ENCODE measurements around the gene THOC5.

THOC5 gene

DNA sequence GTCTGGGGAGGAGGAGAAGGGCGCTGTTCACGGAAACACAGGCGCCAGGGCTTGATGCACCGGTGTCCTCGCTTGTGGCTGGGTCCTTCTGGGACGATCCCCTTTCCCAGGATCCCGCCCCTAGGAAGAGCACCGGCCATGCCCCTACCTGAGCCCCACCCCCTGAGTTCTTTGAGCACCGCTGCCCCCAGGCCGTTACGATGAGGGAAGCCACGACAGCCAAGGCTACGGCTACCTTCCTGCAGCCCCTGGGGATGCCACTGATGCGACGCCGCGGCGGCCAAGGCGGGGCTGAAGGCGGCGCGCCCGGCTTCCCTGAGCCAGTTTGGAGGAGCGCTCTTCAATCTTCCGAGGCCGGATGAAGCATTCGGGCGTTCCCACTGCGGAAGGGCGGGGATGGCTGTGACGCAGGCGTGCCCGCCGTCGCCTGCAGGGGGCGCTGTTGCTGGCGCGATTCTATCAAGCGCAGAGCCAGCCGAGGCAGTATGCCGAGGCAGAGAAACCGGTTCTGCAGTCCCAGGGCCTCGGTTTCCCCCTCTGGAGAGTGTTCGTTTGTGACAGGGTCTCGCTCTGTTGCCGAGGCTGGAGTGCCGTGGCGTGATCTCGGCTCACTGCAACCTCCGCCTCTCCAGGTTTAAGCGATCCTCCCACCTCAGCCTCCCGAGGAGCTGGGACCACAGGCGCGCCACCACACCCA is 83.2 kb downstream of the THOC5 start:
- DNase-seq: peak; percentile 97

DNA sequence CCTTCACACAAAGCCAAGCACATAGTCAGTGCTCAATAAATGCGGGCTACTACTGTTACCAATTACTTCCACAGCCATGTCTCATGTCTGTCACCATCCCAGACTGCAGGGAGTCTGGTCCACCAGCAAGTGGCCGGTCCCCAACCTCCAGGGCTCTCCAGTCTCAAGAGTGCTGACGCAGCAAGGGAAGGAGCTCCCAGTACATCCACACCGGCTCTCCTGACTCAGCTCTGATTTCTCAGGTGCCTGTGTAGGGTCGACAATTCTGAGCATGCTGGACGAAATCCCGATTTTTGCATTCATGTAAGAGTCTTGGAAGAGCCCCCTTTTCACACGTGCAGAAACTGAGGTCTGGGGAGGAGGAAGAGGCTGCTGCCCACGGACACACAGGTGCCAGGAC is 83.8 kb downstream of the THOC5 start:
- DNase-seq: no peak

DNA sequence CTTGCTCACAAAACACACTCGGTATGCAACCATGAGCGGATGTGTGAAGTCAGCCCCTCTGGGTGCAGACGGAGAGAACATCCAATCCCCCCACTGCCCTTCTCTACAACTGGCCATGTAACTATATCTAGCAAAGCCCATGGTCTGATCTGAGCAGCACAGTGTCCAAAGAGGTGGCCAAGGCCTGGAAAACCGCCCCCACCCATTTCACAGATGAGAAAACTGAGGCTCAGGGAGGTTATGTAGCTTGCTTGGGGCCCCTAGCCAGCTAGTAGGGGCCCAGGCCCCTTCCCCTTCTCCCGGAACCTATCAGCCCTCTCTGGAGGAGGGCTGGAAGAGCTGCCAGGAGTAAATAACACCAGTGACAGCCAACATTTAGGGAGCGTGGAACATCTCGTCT is 89.0 kb downstream of the THOC5 start:
- DNase-seq: no peak

DNA sequence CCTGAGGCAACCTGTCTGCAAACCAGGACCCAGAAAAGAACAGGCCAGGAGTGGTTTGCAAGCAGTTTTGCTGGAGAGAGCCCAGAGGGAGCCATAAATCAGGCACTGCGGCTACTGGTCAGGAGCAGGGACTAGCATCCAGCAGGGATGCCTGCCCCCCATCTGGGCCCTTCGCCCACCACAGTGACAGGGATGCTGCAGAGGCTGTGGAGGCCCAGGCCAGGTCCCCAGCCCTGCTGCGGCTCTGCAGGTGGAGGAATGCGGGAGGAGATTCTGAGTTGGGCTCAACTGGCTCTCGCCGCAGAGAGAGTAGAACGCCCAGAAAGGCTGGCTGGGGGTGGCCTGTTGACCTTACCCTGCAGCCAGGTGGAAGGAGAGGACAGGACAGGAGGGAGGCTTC is 89.9 kb downstream of the THOC5 start:
- no peak for DNase-seq

DNA sequence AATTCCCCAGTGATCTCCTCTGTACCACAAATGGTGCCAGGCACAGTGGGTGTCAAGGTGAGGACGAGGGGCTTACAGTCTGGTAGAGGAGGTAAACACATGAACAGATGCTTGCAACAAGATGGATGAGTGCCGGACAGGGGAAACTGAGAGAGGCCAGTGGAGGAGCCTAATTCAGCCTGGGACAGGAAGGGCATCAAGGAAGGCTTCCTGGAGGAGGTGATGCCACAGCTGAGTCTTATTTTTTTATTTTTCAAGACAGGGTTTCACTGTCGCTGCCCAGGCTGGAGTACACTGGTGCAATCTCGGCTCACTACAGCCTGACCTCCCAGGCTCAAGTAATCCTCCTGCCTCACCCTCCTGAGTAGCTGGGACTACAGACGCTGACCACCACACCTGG is 92.3 kb downstream of the THOC5 start:
- DNase-seq: no peak

DNA sequence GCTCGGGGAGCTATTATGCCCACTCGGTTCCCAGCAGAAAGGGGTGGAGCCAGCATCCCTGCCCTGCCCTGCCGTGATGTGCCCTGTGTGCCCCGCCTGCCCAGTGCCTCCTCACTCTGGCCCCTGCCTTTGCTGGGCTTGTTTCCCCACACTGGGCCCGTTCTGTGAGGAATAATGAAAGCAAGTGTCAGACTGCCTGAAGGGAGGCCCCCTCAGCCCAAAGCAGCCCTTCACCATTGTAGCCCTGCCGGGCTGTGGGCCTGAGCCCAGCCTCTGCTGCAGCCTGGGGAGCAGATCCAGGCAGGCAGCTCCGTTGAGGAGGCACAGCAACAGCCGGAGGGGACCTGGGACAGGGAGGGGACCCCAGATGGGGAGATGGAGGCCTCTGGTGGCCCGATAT is 93.8 kb downstream of the THOC5 start:
- DNase-seq: no peak

DNA sequence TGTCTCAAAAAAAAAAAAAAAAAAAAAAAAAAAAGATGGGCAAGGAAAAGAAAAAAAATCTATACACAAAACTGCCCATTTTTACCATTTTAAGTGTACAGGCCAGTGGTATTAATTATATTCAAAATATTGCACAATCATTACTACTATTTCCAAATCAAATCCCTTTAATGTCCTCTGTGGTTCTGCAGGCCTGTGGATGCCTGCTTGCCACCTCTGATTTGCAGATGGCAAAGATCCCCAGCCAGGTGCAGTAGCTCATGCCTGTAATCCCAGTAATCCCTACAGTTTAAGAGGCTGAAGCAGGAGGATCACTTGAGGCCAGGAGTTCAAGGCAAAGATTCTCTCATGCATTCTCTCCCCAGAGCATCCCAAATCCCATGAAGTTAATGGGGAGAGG is 95.0 kb downstream of the THOC5 start:
- no peak for DNase-seq

DNA sequence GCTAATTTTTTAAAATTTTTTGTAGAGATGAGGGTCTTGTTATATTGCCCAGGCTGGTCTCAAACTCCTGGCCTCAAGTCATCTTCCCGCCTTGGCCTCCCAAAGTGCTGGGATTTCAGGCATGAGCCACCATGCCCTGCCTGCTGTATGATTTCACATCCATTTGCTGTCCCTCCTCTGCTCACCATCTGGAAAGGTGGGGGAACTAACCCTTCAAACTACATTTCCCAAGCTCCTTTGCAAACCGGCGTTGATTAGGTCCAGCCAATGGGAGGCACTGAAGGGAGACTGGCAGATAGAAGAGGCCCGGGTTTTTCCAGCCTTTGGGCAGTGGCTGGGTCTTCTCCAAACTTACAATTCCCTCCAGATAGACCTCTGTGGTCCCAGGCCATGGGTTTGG is 95.8 kb downstream of the THOC5 start:
- DNase-seq: no peak

DNA sequence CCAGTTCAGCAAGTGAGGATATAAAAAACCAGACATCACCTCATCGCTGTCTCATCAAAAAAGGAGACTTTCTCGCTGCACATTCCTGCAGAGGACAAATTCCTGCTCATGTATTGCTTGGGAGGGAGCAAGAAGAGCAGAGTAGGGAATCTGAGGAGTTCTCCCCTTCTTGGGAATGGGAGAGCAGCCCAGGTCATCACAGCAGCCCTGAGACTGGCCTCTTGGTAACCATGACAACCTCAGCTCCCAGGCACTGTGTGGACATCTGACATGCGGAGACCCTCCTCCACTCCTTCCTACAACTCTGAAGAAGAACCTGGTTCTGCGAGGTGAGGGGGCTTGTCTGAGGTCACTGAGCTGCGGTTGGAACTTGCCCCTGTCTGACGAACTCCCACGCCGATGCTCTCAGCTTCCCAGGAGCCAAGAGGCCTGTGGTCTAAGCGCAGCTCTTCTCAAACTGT is 97.3 kb downstream of the THOC5 start:
- DNase-seq: no peak
